Astrocyte (in vitro differentiated cells and primary cell): ENCODE data around the gene HLA-DPB1.

Experiments used
- EZH2 ChIP-seq: IDR thresholded peaks from 2 replicates; pipeline ENCODE4 v1.6.1; 2012; ENCODE audit warnings: mild to moderate bottlenecking, low read length, inconsistent platforms; ENCODE audit not compliant: insufficient read depth
- TF ChIP-seq, protein P1 (sequence below): IDR thresholded peaks from 2 replicates; pipeline ENCODE4 v1.5.1; 2011; ENCODE audit warnings: low read depth, mild to moderate bottlenecking, inconsistent platforms, low read length, moderate library complexity; ENCODE audit not compliant: insufficient read depth

GRCh38 chr6:33092385-33092784 is 16.6 kb downstream of the HLA-DPB1 start:
- TF ChIP-seq, protein P1, sequence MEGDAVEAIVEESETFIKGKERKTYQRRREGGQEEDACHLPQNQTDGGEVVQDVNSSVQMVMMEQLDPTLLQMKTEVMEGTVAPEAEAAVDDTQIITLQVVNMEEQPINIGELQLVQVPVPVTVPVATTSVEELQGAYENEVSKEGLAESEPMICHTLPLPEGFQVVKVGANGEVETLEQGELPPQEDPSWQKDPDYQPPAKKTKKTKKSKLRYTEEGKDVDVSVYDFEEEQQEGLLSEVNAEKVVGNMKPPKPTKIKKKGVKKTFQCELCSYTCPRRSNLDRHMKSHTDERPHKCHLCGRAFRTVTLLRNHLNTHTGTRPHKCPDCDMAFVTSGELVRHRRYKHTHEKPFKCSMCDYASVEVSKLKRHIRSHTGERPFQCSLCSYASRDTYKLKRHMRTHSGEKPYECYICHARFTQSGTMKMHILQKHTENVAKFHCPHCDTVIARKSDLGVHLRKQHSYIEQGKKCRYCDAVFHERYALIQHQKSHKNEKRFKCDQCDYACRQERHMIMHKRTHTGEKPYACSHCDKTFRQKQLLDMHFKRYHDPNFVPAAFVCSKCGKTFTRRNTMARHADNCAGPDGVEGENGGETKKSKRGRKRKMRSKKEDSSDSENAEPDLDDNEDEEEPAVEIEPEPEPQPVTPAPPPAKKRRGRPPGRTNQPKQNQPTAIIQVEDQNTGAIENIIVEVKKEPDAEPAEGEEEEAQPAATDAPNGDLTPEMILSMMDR, result no peak
- TF ChIP-seq EZH2, result no peak
